ENCODE measurements around the gene GCH1.

Gene GCH1

DNA sequence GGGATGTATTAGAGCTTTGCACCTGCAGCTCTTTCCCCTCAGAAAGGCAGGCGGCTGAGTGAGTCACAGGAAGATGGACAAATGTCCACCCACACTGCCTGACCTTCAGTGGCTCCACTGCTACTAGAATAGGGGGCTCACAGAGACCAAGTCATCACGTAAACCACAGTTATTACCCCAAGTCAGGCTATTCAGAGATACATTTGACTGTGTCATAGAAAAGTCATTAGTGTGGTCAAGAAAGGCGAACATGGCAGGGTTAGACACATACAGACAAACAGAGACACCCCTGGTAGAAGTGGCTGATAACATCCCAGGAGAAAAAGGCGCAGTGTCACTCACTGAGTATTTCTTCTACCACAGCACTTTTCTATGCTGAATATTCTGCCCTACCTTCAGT, 36.0 kb downstream of the GCH1 start:
- DNase-seq (ENCODE audit: low read depth), result no peak

DNA sequence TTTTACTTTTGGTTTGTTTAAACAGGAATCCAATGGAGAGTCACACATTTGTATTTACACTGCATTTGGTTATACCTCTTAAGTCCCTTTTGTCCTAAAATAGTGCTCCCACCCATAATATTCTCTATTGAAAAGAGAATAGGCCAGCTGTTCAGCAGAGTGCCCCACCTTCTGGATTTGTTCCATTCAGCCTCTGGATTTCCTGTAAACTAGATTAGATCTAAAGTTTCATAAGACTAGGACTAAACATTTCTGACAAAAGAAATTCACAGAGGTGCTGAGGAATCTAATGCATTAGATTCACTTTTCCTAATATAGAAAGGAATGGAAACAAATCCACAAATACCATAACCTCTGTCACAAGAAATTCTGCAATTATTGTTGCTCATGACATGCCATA, 38.1 kb downstream of the GCH1 start:
- DNase-seq (ENCODE audit: low read depth), result no peak

DNA sequence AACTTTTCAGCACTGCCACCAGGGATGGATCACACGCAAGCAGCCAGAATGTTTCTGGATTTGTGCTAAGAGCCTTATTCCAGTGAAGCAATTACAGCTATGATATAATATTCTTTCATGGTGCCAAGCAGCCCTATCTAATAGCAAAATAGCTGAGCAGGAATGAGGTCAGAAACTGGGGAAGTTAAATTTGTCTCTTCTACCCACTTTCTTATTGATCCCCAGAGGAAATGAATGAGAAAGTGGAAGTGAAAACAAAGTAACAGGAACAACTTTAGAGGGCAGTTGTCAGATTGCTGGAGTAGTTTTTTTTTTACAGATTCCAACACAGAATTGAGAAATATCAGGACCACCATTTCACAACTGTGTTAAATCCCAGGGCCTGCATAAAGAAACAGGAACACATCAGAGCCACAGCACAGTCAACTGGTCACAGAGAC, 44.8 kb downstream of the GCH1 start:
- peak; percentile 48 for DNase-seq (ENCODE audit: low read depth)

DNA sequence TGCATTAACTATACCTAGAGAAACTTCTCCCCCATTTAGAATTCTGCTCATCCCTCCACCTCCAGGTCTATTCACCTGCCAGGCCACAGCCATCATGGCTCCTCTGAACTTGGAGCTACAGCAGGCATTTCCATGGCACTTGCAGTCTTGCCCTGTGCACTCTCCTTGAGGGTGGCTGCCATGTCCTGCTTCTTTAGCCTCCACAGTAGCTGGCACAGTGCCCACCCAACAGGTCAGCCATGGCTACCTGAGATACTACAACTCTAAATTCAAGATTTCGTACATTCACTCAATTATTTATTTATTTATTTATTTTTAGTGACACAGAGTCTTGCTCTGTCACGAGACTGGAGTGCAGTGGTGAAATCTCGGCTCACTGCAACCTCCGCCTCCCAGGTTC, 46.5 kb downstream of the GCH1 start:
- DNase-seq (ENCODE audit: low read depth), result no peak

DNA sequence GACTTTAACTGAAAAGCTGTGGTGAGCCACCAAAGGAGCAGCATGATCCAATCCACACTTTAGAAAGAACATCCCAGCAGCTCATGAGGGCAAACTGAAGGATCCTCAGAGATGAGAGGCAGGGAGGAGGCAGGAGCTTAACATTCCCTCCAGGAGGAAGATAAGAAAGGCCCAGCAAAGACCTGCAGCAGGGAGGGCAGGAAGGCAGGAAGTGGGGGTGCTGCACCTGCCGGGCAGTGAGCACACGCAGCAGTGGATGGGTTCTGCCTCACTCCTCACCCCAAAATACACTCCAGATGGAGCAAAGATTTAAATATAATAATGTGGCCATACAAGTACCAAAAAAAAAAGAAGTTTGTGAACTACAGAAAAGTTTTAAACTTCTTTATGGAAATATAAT, 48.4 kb downstream of the GCH1 start:
- DNase-seq (ENCODE audit: low read depth), result no peak

DNA sequence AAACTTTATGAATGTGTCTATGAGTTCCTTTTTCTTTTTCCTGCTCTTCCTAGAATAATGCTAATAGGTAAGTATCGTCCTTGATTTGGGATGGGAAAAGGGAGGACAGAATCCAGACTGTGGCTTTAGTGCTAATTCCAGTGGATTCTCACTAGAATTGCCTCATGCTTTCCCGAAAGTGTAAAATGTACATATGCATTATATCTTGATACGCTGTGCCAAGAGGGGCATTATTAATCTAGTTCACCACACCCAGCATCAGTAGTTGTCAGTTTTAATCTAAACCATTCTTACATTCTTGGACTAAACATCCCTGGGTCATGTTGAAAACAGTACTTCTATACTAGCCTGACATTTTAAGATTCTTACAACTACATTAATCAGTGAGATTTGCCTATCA, 49.3 kb downstream of the GCH1 start:
- DNase-seq (ENCODE audit: low read depth), result no peak

DNA sequence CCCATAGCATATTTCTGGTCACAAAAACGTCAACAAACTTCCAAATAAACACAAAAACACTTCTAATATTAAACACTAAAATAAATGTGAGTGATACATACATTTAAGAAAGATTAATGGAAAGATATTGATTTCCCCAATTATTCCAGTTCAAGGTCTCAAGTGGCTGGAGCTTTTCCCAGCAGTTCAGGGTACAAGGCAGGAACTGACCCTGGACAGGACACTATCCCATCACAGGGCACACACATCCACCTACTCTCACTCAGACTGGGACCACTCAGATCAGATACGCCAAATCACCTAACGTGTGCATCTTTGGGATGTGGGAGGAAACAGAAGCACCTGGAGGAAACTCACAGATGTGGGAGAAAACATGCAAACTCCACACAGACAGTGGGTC, 50.4 kb downstream of the GCH1 start:
- DNase-seq (ENCODE audit: low read depth), result no peak

DNA sequence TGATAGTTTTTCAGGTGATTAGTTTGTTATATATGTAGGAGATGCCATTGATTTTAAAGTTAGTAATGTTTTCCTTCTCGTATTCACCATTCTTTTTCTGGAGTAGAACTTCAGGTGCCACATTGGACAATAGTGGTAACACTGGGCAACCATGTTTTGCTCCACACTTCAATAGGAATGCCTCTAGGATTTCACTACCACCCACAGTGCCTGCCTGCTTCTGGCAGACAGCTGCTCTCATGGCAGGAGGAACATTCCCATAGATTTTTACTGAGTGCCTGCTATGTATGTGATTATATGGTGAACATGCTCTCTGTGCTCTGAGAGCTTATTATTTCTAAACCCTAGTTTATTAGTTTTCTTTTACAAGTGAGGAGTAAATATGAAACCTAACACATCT, 53.7 kb downstream of the GCH1 start:
- no peak for DNase-seq (ENCODE audit: low read depth)

DNA sequence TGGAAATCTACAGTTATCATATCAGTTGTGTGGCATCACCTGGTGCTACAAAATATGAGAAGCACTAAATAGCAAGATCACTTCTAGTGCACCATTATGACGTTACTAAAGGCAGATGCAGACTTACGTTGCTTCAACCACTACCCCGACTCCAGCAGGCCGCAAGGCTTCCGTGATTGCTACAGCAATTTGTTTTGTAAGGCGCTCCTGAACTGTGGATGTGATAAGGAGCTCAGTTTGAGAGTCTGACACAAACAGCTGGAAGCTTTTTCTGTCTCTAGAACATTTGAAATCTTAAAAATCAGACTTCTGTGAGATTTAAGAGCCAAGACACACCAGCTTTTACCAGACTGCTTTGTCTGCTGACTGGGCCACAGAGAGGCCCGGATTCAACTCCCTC, 57.0 kb downstream of the GCH1 start:
- DNase-seq (ENCODE audit: low read depth), result peak; percentile 91

DNA sequence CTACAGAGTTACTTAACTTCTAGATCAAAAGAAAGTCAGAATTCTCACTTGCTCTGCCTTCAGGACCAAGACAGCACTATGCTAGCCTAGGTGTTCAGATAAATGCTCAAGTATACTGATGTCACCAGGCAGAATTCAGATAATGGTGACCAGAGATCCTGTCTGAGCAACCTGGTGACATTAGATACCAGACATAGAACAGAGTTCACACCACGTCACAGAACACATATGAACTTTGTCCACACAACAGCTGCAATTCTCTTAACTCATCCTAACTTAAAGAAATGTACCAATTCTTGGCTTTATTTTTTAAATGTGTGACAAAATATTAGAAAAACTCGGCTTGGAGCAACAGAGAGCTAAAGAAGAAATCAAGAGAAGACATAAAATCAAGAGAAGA, 58.1 kb downstream of the GCH1 start:
- no peak for DNase-seq (ENCODE audit: low read depth)

DNA sequence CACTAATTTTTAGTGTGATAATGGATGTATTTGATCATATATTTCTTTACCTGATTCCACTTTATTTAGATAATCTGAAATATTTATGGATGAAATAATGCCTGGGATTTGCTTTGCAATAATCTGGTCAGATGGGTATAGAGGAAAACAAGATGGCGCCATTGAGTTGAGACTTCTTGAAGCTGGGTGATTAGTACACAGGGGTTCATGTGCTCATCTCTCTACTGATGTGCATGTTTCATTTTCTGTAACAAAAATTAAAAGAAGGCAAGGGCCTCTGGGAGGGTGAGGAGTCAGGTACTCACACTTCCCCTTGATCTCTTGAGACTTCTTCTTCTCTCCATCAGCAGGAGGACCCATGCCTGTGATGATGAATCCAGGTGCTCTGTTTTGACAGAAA, 61.8 kb downstream of the GCH1 start:
- no peak for DNase-seq (ENCODE audit: low read depth)

DNA sequence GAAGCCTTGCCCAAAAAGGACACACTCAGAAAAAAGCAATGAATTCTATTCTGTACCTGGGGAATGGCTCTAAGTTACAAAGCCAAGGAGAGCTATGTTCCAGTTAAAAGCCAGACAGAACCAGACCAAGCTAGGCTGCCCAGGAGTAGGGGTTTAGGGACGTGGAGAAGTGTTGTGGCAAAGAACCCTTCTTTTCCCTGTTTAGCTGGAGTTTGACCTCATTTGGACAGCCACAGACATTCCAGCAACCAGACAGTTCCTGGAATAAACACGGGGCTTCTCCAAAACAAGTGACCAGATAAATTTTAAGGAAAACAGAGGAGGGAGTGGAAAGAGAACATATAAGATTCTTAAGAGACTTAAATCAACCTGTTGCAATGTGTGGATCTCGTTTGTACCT, 62.3 kb downstream of the GCH1 start:
- peak; percentile 45 for DNase-seq (ENCODE audit: low read depth)

DNA sequence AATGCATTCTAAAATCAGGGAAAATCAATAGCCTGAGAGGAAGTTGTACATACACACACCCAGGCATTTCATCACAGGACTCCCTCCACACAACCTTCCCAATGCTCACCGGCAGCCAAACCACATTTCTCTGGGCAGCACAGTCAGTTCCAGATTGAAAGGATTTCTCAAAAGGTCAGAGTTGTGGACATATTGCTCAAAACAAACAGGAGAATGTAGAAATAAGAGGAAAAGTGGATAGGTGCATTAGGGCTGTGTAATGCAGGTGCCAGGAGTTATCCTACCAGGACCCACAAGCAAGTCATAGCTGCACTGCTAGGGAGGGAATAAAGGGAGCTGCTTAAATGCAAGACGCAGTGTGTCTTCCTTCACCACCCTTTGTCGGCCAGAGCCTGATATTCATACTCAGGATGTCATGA, 62.9 kb downstream of the GCH1 start:
- DNase-seq (ENCODE audit: low read depth), result peak; percentile 93

DNA sequence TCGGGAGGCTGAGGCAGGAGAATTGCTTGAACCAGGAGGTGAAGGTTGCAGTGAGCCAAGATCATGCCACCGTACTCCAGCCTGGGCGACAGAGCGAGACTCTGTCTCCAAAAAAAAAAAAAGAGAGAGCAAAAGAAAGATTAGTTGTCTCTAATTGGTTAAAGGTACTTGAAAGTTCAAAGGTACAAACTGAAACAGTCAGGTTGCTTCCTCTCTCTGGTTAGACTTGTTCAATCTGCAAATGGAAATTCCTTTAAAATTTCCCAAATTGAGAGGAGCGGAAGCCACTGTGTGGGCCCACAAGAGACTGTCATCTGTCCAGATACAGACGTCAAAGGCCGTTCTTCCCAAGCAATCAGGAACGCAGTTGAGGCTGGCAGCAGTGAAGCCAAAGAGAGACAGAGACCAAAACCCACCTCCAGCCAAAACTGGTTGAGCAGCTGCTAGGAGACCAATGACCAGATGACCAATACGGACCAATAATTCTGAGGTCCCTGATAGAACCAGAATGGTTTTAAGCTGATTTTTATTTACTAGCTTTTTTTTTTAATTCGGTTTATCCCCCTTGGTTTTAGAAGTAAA, 63.6 kb downstream of the GCH1 start:
- no peak for DNase-seq (ENCODE audit: low read depth)

DNA sequence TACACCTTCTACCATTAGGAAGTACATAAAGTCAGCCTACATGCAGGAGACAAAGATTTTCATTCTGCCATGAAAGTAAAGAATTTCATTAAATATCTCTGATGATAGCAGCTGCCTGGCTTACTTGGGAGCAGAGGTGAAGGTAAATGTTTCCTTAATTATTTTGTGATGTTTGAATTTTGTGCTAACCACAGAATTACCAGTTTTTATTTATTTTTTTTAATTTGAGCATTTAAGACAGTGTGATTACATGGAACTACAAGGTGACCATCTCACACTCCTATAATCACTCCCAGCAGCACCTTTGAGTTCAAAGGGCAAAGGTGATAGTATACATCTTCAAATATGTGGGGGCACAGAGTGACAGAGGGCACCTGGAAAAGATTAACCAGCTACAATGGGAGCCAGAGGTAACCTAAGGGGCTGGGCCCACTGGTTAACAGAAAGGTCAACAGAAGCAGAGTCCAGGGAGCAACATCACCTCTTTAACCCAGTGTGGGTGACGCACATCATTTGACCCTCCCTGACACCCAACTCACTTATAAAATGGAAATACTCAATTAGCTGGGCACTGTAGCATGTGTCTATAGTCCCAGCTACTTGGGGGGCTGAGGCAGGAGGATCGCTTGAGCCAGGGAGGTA, 65.0 kb downstream of the GCH1 start:
- no peak for DNase-seq (ENCODE audit: low read depth)

DNA sequence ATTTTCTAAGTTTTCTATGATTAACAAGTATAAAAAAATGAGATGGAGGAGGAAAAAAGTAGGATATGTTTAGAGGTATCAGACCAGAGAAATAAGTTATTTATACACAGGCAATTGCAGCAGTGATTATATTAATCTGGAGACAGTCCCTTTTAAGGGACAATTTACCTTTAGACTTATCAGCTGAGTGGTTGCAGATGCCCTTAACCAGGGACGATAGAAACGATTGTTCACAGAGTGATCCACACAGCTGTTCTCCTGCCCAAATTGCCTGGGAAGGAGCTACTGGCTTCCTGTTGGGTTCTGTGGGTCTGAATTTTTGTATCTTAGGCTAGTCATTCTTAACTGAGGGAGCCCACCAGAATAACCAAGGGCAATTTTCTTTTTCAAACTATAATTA, 66.4 kb downstream of the GCH1 start:
- DNase-seq (ENCODE audit: low read depth), result no peak

DNA sequence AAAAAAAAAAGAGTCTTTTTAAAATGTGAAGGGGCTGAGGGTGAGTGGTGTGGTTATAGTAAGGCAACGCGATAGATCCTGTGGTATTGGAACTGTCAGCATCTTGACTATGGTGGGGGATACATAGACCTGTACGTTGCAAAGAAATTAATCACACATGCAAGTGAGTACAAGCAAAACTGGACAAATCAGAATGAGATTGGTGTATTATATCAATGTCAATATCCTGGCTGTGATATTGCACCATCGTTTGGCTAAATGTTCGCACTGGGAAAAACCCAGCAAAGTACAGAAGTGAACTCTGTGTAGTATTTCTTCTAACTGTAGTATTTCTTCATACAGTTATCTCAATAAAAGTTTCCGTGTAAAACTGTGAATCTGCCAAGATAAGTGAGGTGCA, 67.9 kb downstream of the GCH1 start:
- no peak for DNase-seq (ENCODE audit: low read depth)

DNA sequence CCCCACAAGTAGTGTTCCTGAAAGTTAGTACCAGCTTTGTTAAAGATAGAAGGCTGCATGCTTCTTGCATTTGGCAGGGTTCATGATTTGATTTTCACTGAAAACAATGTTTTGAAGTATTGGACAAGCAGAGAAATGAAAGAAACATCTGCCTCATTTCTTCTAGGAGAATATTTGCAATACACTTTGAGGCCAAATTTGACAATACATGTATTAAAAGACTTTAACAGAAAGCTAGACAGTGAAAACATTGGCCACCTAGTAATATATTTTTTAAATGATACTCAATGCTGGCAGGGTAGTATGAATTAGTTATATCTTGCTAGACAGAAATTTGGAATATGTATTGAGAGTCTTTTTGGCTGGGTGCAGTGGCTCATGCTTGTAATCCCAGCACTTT, 68.5 kb downstream of the GCH1 start:
- DNase-seq (ENCODE audit: low read depth), result no peak

DNA sequence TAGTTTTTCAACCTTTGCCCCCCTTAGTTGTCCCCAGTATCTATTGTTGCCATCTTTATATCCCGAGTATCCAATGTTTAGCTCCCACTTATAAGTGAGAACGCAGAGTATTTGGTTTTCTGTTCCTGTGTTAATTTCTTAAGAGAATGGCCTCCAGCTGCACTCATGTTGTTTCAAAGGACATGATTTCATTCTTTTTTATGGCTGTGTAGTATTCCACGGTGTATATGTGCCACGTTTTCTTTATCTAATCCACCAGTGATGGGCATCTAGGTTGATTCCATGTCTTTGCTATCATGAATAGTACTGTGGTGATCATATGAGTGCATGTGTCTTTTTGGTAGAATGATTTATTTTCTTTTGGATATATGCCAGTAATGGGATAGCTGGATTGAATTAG, 72.0 kb downstream of the GCH1 start:
- DNase-seq (ENCODE audit: low read depth), result no peak

DNA sequence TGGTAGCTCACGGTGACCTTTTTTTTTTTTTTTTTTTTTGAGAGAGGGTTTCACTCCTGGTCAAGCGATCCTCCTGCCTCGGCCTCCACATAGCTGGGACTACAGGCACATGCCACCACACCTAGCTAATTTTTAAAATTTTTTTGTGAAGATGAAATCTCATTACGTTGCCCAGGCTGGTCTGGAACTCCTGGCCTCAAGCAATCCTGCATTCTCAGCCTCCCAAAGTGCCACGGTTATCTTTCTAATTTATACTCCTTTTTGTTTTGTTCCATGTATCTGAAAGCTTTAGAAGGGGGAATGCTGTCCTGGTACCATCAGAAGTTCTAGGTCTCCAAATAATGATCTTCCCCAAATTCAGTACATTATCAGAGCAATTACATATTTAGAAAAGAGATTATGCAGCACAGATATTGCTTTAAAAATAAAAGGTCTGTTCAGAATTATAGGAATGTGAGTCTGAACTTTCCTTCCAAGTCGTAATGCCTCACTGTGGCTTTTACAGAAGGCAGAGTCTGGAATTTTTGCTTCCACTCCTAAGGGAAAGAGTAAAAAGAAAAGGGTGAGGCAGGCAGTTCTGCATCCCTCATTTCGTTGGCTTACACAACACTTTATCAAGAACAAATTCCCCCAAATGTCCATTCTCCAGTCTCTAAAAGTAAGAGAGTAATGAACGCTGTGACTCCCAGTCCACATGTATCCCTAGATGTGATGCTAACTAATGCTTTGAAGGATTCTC, 73.0 kb downstream of the GCH1 start:
- peak; percentile 42 for DNase-seq (ENCODE audit: low read depth)

DNA sequence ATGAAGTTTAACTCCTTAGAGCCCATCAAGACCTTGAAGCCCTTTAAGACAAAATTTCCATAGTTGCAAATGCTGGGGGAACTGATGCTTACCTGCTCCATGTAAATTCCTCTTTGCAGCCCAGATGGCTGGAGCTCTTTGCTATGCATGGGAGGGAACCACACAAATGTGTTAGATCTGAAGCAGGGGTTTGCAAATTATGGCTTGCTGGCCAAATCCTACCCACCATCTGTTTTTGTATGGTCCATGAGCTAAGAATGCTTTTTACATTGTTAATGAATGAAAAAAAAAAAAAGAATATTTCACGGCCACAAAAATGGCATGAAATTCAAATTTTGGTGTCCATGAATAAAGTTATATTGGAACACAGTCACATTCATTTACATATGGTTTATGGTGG, 74.6 kb downstream of the GCH1 start:
- no peak for DNase-seq (ENCODE audit: low read depth)

DNA sequence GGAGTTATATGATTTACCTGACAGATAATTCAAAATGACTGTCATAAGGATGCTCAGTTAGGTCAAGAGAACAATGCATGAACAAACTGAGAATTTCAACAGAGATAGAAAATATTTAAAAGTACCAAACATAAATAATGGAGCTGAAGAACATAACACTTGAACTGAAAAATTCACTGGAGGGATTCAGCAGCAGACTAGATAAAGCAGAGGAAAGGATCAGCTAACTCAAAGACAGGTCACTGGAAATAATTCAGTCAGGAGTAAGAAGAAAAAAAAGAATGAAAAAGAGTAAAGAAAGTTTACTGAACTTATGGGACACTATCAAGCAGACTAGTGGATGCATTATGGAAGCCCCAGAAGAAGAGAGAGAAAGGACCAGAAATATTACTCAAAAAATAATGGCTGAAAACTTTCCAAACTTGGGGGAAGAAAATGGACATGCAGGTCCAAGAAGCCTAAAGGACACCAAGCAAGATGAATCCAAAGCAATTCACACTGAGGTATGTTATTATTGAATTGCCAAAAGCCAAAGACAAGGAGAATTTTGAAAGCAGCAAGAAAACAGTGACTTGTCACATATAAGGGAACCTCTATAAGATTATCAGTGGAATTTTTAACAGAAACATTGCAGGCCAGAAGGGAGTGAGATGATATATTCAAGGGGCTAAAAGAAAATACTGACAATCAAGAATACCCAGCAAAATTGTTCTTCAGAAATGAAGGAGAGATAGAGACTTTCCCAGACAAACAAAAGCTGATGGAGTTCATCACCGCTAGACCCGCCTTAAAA, 78.7 kb downstream of the GCH1 start:
- DNase-seq (ENCODE audit: low read depth), result no peak

DNA sequence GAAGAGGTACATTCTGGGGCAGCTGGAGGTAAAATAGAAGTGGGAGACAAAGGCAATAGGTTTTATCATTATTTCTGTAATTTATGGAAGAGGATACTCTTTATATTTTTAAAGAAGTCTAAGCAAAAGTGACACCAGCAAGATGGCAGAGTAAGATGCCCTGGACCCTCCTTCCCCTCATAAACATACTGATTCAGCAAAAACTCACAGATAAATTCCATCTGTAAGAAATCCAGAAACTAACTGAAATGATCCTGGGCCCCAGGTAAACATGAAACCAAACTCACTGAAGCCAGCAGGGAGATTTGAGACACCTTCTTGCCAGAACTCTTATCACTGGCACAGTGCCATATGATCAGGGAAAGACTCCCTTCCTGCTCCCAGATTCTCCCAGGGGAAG, 79.9 kb downstream of the GCH1 start:
- DNase-seq (ENCODE audit: low read depth), result no peak

All from amniotic epithelial cell (primary cell).